GM21528 (cell line): ENCODE results near the gene FAM20B.
"Not testable (repeated sequence)": the region's sequence is repeated elsewhere in the genome, so short reads cannot be mapped to it uniquely, and the experiment has no call there.

ENCODE experiments used
- ATAC-seq: cut with Tn5 transposase; IDR thresholded peaks from one replicate; pipeline ENCODE4 v1.9.1; 2021; ENCODE audit warnings: mild to moderate bottlenecking, moderate library complexity; ENCODE audit not compliant: unreplicated experiment, low FRiP score

Gene FAM20B

GRCh38 chr1:179023946-179024650 is 1.6 kb upstream of the FAM20B start:
- no peak for ATAC-seq

- peak; percentile 82 for ATAC-seq
These were observed 500 bp downstream of the FAM20B start for GRCh38 chr1:179025975-179026812.

GRCh38 chr1:179026813-179027669 is 1.3 kb downstream of the FAM20B start:
- ATAC-seq: no peak

GRCh38 chr1:179029321-179029759 is 3.6 kb downstream of the FAM20B start:
- ATAC-seq: no peak

DNA sequence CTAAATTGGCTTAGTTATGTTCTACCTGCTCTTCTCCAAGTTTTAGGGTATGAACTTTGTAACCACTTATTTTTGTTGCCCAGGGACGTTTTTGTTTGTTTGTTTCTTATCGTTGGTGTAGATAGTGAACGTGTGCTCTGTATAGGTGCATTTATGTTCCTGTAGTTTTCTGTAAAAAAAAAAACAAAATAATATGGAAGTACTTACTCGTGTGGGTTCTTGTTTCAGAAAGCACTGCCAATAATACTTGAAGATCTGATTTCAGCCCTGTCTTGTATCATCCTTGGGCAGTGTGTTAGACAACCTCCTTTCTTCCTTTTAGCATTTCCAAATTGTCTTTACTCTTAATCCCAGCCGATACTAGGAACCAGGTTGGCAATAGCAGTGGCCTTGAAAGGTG is 4.4 kb downstream of the FAM20B start:
- no peak for ATAC-seq

DNA sequence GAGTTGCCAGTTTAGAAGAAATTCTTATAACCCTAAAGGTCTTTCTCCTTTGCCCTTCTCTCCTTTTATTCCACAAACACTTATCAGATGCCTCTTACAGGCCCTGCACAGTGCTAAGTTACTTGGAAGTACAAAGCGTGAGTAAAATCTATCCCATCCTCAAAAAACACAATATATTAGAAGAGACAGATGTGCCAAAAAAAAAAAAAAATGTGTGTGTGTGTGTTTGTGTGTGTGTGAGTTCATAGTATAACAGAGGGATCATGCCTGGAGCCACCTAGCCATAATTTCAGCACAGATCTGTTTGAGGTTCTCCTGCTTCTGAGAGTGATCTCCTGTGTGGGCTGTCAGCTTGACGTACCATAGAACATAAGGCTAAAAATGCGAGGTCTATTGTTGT is 5.0 kb downstream of the FAM20B start:
- ATAC-seq: no peak

DNA sequence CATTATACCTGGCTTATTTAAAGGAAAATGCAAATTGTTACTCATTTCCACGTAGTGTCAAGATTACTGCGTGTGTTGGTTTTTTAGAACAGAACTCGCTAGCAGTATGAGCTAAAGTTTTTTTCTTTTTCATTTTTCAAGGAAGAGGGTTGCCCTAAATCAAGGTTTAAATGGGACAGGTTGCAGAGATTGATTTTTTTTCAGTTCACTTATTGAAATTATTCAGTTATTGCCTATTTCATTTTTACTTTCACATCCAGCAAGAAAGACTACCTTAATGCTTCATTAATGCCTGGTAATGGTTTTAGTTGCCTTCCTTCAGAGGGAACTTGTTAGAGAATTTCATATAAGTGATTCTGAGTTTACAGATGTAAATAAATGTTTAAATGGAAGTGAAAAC is 5.6 kb downstream of the FAM20B start:
- no peak for ATAC-seq

GRCh38 chr1:179031855-179032513 is 6.3 kb downstream of the FAM20B start:
- ATAC-seq: no peak

- peak; percentile 61 for ATAC-seq
These were observed 9.0 kb downstream of the FAM20B start for GRCh38 chr1:179034720-179035119.

DNA sequence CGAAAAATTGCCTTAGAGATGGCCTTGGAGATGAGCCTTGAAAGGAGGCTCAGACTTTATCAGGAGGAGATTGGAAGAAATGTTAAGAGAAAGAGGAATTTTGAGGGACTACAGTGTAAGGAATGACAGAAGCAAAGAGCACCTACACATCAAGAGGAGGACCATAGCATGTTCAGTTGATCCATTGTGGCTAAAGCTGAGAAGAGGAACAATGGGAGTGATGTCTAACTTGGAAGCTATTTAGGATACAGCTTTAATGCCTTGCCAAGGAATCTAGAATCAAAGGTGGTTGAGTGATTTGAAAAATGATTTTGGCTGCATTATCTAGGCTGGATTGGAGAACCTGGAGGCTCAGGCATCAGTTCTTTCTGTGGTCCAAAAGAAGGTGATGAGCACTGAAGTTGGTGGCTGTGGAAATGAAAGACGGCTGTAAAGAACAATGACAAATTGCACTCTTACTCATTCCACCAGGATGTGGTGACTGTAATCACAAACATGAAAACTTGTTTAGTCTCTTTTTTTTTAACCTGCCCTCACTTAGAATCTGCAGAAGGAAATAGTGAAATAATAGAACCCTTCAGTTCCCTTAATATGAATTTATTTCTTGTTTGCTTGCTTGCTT is 11.3 kb downstream of the FAM20B start:
- ATAC-seq: peak; percentile 46

DNA sequence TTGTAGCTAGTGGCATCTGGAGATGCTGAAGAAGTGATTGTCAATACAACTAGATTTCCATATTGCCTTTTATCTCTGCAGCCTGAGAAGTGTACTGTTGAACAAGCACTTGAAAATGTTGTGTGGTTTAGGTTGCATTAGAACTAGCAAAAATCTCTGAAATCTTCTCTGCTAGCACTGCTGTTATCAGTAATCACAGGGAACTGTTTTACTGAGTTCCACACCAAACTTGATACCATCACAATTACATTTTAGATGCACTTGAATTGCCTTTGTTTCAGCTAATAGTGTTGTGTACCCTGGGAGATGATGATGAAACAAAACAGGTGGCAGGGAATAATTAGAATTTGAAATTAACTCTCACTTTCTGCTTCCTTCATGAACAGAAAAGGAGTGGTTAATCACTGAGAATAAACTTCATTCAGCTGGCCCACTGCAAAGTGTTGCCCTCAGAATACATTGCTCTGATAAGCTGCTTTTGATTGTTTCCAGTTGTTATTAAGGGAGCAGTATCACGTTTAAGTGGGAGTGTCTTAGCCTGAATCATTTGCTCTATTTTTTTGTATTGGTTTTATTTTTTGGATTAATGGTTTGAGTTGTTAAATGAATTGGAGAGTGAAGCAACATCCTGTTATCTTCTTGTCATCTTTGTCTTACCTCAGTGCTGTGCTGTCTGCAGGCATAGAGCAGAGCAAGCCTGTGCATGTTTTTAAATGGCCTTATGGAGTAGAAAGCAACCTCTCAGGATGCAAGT is 13.0 kb downstream of the FAM20B start:
- no peak for ATAC-seq

- ATAC-seq: not testable (repeated sequence)
These were observed 13.9 kb downstream of the FAM20B start for GRCh38 chr1:179039502-179040174.

DNA sequence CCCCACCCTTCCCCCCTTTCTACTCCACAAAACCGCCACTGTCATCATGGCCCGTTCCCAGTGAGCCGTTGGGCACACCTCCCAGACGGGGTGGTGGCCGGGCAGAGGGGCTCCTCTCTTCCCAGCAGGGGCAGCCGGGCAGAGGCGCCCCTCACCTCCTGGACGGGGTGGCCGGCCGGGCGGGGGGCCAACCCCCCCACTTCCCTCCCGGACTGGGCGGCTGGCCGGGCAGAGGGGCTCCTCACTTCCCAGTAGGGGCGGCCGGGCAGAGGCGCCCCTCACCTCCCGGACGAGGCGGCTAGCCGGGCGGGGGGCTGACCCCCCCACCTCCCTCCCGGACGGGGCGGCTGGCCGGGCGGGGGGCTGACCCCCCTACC is 14.5 kb downstream of the FAM20B start:
- ATAC-seq: not testable (repeated sequence)

GRCh38 chr1:179042087-179042486 is 16.4 kb downstream of the FAM20B start:
- ATAC-seq: no peak

GRCh38 chr1:179042700-179043099 is 17.0 kb downstream of the FAM20B start:
- no peak for ATAC-seq

- ATAC-seq: no peak
These were observed 17.6 kb downstream of the FAM20B start for GRCh38 chr1:179043266-179043665.

DNA sequence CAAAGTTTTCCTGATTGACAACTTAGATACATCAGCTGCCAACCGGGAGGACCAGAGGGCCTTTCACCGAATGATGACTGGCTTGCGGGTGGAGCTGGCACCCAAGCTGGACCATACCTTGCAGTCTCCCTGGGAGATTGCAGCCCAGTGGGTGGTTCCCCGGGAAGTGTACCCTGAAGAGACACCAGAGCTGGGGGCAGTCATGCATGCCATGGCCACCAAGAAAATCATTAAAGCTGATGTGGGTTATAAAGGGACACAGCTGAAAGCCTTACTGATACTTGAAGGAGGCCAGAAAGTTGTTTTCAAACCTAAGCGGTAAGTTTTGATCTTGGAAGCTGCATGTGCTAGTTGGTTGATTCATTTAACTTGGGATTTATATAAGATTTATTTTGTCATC is 18.2 kb downstream of the FAM20B start:
- no peak for ATAC-seq

DNA sequence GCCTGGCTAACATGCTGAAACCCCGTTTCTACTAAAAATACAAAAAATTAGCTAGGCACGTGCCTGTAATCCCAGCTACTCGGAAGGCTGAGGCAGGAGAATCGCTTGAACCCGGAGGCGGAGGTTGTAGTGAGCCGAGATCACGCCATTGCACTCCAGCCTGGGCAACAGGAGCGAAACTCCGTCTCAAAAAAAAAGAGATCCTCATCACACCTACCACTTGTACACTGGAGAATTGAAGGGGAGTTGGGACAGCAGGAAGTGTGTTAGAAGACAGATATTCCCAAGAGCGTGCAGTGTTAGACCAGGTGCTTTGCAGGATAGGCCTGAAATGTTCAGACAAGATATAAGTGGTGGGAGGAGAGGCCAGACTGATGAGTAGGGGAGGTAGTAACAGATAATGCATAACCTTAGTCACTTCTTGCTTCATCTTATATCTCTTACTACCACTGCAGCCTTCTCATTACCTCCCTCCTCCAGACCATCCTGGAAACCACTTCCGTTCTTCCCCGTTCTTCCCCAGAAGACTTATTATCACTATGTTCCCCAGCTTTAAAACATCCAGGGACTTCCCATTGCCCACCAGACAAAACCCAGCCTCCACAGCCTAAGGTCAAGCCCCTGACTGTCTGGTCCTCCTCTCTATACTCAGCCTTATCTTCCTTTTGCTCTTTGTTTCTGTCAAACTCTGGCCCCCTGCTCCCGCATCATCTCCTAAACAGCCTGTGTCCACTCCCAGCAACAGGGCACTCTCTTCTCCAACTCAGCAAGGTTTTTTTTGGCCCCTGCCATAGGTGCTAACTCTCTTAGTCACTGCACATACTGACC is 21.3 kb downstream of the FAM20B start:
- ATAC-seq: no peak
